Parathyroid adenoma (tissue), 2 donors: ENCODE measurements around the gene FAM184A.

ENCODE experiments used
- H2AFZ ChIP-seq: fragments of 300-600 bp; sonication (generic); one replicate; pipeline ENCODE4 v1.7.0; 2017; ENCODE audit warnings: antibody characterized with exemption, mild to moderate bottlenecking
- H3K27ac ChIP-seq: fragments of 300-600 bp; sonication (generic); one replicate; pipeline ENCODE4 v1.7.0; 2017
- H3K27me3 ChIP-seq: fragments of 300-600 bp; sonication (generic); one replicate; pipeline ENCODE4 v1.7.0; 2017; ENCODE audit warnings: low read length; ENCODE audit not compliant: control insufficient read depth, insufficient read depth
- H3K36me3 ChIP-seq: fragments of 300-600 bp; sonication (generic); one replicate; pipeline ENCODE4 v1.7.0; 2017; ENCODE audit warnings: low read length; ENCODE audit not compliant: control insufficient read depth, insufficient read depth
- H3K4me1 ChIP-seq: fragments of 300-600 bp; sonication (generic); one replicate; pipeline ENCODE4 v1.7.0; 2017; ENCODE audit warnings: control low read depth
- H3K4me2 ChIP-seq: fragments of 300-600 bp; sonication (generic); one replicate; pipeline ENCODE4 v1.7.0; 2017; ENCODE audit warnings: low read length
- H3K4me3 ChIP-seq: fragments of 300-600 bp; sonication (generic); one replicate; pipeline ENCODE4 v1.7.0; 2017; ENCODE audit warnings: low read depth, low read length
- H3K79me2 ChIP-seq: fragments of 300-600 bp; sonication (generic); one replicate; pipeline ENCODE4 v1.7.0; 2017; ENCODE audit warnings: control low read depth
- H3K9ac ChIP-seq: fragments of 300-600 bp; sonication (generic); one replicate; pipeline ENCODE4 v1.7.0; 2017; ENCODE audit warnings: mild to moderate bottlenecking
- H3K9me3 ChIP-seq: fragments of 300-600 bp; sonication (generic); one replicate; pipeline ENCODE4 v1.7.0; 2017; ENCODE audit warnings: low read length; ENCODE audit not compliant: control insufficient read depth
- CTCF ChIP-seq: fragments of 300-600 bp; sonication (generic); IDR thresholded peaks from one replicate; pipeline ENCODE4 v1.7.0; 2017; ENCODE audit warnings: antibody characterized with exemption, mild to moderate bottlenecking
- donor health status: primary hyperparathyroidism.

The FAM184A gene

GRCh38 chr6:118980063-118980462 is 98.4 kb downstream of the FAM184A start:
- no peak overlapping the region for H3K9ac ChIP-seq
- no peaks in the 10 kb centered on the region for H3K27me3 ChIP-seq
- H2AFZ ChIP-seq, result no peak overlapping the region
- no peaks in the 10 kb centered on the region for H3K4me1 ChIP-seq
- H3K4me2 ChIP-seq, result no peak overlapping the region
- H3K36me3 ChIP-seq, result no peaks in the 10 kb centered on the region
- TF ChIP-seq CTCF, result no peak
- H3K79me2 ChIP-seq, result no peaks in the 10 kb centered on the region
- H3K27ac ChIP-seq, result no peak overlapping the region
- no peak overlapping the region for H3K4me3 ChIP-seq
- no peaks in the 10 kb centered on the region for H3K9me3 ChIP-seq

- no peak overlapping the region for H2AFZ ChIP-seq
- no peaks in the 10 kb centered on the region for H3K9me3 ChIP-seq
- no peak overlapping the region for H3K27ac ChIP-seq
These were observed 103.7 kb downstream of the FAM184A start for GRCh38 chr6:118974790-118975189.

GRCh38 chr6:118971682-118972081 is 106.8 kb downstream of the FAM184A start:
- no peaks in the 10 kb centered on the region for H3K4me1 ChIP-seq
- TF ChIP-seq CTCF, result no peak
- no peak overlapping the region for H3K27ac ChIP-seq
- no peak overlapping the region for H3K9ac ChIP-seq
- no peak overlapping the region for H3K4me3 ChIP-seq
- H3K79me2 ChIP-seq, result no peaks in the 10 kb centered on the region
- no peaks in the 10 kb centered on the region for H3K36me3 ChIP-seq
- H3K4me2 ChIP-seq, result no peak overlapping the region
- no peaks in the 10 kb centered on the region for H3K9me3 ChIP-seq
- no peaks in the 10 kb centered on the region for H3K27me3 ChIP-seq
- H2AFZ ChIP-seq, result no peak overlapping the region

More at GRCh38 chr6:118974790-118975189, 103.7 kb downstream of the FAM184A start:
- no peaks in the 10 kb centered on the region for H3K79me2 ChIP-seq
- no peak for TF ChIP-seq CTCF
- no peak overlapping the region for H3K4me3 ChIP-seq
- H3K4me1 ChIP-seq, result no peaks in the 10 kb centered on the region
- H3K27me3 ChIP-seq, result no peaks in the 10 kb centered on the region
- H3K9ac ChIP-seq, result no peak overlapping the region
- no peak overlapping the region for H3K4me2 ChIP-seq
- no peaks in the 10 kb centered on the region for H3K36me3 ChIP-seq

GRCh38 chr6:118970866-118971265 is 107.6 kb downstream of the FAM184A start:
- no peaks in the 10 kb centered on the region for H3K36me3 ChIP-seq
- no peak overlapping the region for H3K9ac ChIP-seq
- H3K27ac ChIP-seq, result no peak overlapping the region
- TF ChIP-seq CTCF, result no peak
- H3K4me2 ChIP-seq, result no peak overlapping the region
- no peaks in the 10 kb centered on the region for H3K4me1 ChIP-seq
- H3K4me3 ChIP-seq, result no peak overlapping the region
- no peaks in the 10 kb centered on the region for H3K9me3 ChIP-seq
- H3K79me2 ChIP-seq, result no peaks in the 10 kb centered on the region
- H2AFZ ChIP-seq, result no peak overlapping the region
- H3K27me3 ChIP-seq, result no peaks in the 10 kb centered on the region

GRCh38 chr6:118968416-118968815 is 110.0 kb downstream of the FAM184A start:
- Histone ChIP-seq H3K27me3 (no peaks in the 10 kb centered on the region), H3K36me3 (no peaks in the 10 kb centered on the region)
- peak; percentile 37 for TF ChIP-seq CTCF

More at GRCh38 chr6:118968416-118968815, 110.0 kb downstream of the FAM184A start:
- no peak overlapping the region for H3K9ac ChIP-seq
- no peak overlapping the region for H2AFZ ChIP-seq
- H3K4me2 ChIP-seq, result no peak overlapping the region
- H3K27ac ChIP-seq, result no peak overlapping the region
- no peak overlapping the region for H3K4me3 ChIP-seq
- no peaks in the 10 kb centered on the region for H3K79me2 ChIP-seq
- H3K4me1 ChIP-seq, result no peaks in the 10 kb centered on the region
- H3K9me3 ChIP-seq, result no peaks in the 10 kb centered on the region
